K562 (cell line): Measurements from ENCODE around the gene AIG1. TPM values are rescaled to one million over a fixed set of nuclear protein-coding genes. Genes with fewer than 3 reads are reported as not detected.
A peak's percentile ranks its signal among the peaks of the same experiment; 100 is the strongest.

Experiments used
- BRCA1 ChIP-seq, 2 experiments: fragments of 450-650 bp in 1 of 2; sonication (generic) in 1 of 2; formaldehyde crosslinking in 1 of 2; IDR thresholded peaks; 2 replicates each; pipeline versions ENCODE4 v1.5.0 to v1.6.1; 2017 to 2020; ENCODE audit warnings: mild to moderate bottlenecking in 1 of 2, missing genetic modification reagents in 1 of 2
- E2F3 ChIP-seq: fragments of 250-450 bp; sonication (Bioruptor Pico); IDR thresholded peaks from 2 replicates; pipeline ENCODE4 v1.4.0; 2020; ENCODE audit warnings: mild to moderate bottlenecking
- FOS ChIP-seq: IDR thresholded peaks from 3 replicates; pipeline ENCODE4 v1.6.1; 2011; ENCODE audit not compliant: insufficient read length; ENCODE audit errors: extremely low read depth
- GATAD2A ChIP-seq: fragments of 450-650 bp; IDR thresholded peaks from 2 replicates; pipeline ENCODE4 v1.6.1; 2017
- MAZ ChIP-seq, 2 experiments: fragments of 450-650 bp in 1 of 2; sonication (generic) in 1 of 2; formaldehyde crosslinking; IDR thresholded peaks in 1 of 2; conservative IDR thresholded peaks in 1 of 2; 2 replicates each; pipeline versions ENCODE4 v1.4.0 to v1.5.0; 2020; ENCODE audit warnings: mild to moderate bottlenecking in 1 of 2, missing genetic modification reagents in 1 of 2
- MCM2 ChIP-seq: fragments of 450-650 bp; IDR thresholded peaks from 2 replicates; pipeline ENCODE4 v1.6.1; 2017; ENCODE audit warnings: low read depth, mild to moderate bottlenecking
- NFIC ChIP-seq: fragments of 450-650 bp; IDR thresholded peaks from 2 replicates; pipeline ENCODE4 v1.6.1; 2017; ENCODE audit warnings: mild to moderate bottlenecking, inconsistent platforms
- RAD21 ChIP-seq, 2 experiments: fragments of 250-450 bp in 1 of 2; fragments of 450-650 bp in 1 of 2; sonication (Bioruptor Pico) in 1 of 2; formaldehyde crosslinking in 1 of 2; IDR thresholded peaks in 1 of 2; conservative IDR thresholded peaks in 1 of 2; 2 replicates each; pipeline versions ENCODE4 v1.4.0 to v1.8.0; 2020 to 2022; ENCODE audit warnings: mild to moderate bottlenecking in 2 of 2, moderate library complexity in 1 of 2
- polyA plus RNA-seq, 8 experiments: library from polyadenylated mRNA; depleted of rRNA in 4 of 8; stranded (reverse) in 5 of 8; unstranded in 3 of 8; fragments of >200 nt; fragmentation: Nextera tagmentation in 2 of 8; fragmentation: Illumina TruSeq in 1 of 8; extraction: Ambion mirVana in 2 of 8; extraction: Trizol in 1 of 8; gene quantifications; 2 replicates each; pipeline versions ENCODE4 v1.2.1 to v1.2.3, GENCODE V29; 2011 to 2014; ENCODE audit warnings: inconsistent platforms in 1 of 8, missing spikeins in 1 of 8
- total RNA-seq, 7 experiments: library from RNA; depleted of rRNA in 6 of 7; stranded (reverse); fragments of >200 nt in 6 of 7; fragmentation: Illumina TruSeq in 2 of 7; extraction: Trizol in 2 of 7; gene quantifications; 2 replicates each; pipeline versions ENCODE4 v1.2.1 to v1.2.3, GENCODE V29; 2011 to 2021; ENCODE audit warnings: low replicate concordance in 1 of 7
- TF ChIP-seq, protein P1 (sequence below), 3 experiments: fragments of 200-800 bp in 1 of 3; fragments of 250-450 bp in 1 of 3; fragments of 450-650 bp in 1 of 3; sonication (Bioruptor Pico) in 1 of 3; sonication (Bioruptor generic) in 1 of 3; formaldehyde crosslinking in 1 of 3; IDR thresholded peaks; 2 replicates each; pipeline versions ENCODE4 v1.6.1 to v1.8.0; 2016 to 2022; ENCODE audit warnings: mild to moderate bottlenecking in 2 of 3, missing genetic modification characterization in 2 of 3, missing compliant biosample characterization in 1 of 3, moderate library complexity in 1 of 3
- TF ChIP-seq, protein P2 (sequence below): fragments of 250-450 bp; sonication (Bioruptor Pico); IDR thresholded peaks from 2 replicates; pipeline ENCODE4 v1.8.0; 2021; ENCODE audit warnings: borderline replicate concordance, mild to moderate bottlenecking, moderate library complexity; ENCODE audit not compliant: poor library complexity, severe bottlenecking
- TF ChIP-seq, protein P3 (sequence below): fragments of 450-650 bp; formaldehyde crosslinking; IDR thresholded peaks from 2 replicates; pipeline ENCODE4 v1.4.0; 2020; ENCODE audit warnings: mild to moderate bottlenecking, moderate library complexity
- TF ChIP-seq, protein P4 (sequence below), 2 experiments: fragments of 450-650 bp; IDR thresholded peaks; 2 replicates each; pipeline ENCODE4 v1.6.1; 2016
- TF ChIP-seq, protein P5 (sequence below): fragments of 250-450 bp; sonication (Bioruptor Pico); IDR thresholded peaks from 2 replicates; pipeline ENCODE4 v1.4.0; 2020; ENCODE audit warnings: mild to moderate bottlenecking, moderate library complexity

Gene AIG1
- total and polyA plus RNA-seq, 9 of the 15 experiments (the other 6 are each of a cell fraction or from before 2014, with no cell fraction given) = 74.8 to 333 (median 127) TPM

DNA sequence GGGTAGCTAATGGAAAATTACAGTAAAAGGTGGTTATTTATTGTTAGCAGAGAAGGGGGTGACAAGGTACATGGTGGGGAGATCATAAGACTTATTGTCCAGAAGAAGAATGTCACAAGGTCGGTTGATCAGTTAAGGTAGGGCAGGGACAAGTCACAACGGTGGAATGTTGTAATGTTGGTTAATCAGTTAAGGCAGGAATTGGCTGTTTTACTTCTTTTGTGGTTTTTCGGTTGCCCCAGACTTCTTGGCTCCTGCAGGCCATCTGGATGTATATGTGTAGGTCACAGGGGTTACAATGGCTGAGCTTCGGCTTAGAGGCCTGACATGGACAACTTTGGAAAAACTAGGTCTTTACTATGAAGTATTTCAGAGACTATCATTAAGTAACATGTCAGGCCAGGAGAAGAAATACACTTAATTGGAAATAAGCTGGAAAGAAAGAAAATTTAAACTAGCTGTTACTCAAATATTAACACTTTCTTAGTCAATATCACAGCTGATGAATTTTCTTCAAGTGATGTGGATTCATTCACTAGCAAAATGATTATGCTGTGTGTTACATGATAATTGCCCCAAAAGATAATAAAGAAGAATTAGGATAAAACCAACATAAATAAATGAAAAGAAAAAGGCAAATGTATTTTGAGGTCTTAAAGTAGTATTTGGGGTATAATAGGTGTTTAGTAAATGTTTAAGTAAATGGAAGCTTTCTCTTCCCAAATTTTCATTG is 4.4 kb downstream of the AIG1 start (continued):
- TF ChIP-seq, protein P1, sequence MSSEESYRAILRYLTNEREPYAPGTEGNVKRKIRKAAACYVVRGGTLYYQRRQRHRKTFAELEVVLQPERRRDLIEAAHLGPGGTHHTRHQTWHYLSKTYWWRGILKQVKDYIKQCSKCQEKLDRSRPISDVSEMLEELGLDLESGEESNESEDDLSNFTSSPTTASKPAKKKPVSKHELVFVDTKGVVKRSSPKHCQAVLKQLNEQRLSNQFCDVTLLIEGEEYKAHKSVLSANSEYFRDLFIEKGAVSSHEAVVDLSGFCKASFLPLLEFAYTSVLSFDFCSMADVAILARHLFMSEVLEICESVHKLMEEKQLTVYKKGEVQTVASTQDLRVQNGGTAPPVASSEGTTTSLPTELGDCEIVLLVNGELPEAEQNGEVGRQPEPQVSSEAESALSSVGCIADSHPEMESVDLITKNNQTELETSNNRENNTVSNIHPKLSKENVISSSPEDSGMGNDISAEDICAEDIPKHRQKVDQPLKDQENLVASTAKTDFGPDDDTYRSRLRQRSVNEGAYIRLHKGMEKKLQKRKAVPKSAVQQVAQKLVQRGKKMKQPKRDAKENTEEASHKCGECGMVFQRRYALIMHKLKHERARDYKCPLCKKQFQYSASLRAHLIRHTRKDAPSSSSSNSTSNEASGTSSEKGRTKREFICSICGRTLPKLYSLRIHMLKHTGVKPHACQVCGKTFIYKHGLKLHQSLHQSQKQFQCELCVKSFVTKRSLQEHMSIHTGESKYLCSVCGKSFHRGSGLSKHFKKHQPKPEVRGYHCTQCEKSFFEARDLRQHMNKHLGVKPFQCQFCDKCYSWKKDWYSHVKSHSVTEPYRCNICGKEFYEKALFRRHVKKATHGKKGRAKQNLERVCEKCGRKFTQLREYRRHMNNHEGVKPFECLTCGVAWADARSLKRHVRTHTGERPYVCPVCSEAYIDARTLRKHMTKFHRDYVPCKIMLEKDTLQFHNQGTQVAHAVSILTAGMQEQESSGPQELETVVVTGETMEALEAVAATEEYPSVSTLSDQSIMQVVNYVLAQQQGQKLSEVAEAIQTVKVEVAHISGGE (CRISPR knock-in tag; IDR thresholded peaks at IDR 0.05) = peak in 1 of 3 experiments; percentile 59; a peak in 2 of 6 replicates
- TF ChIP-seq, protein P2, sequence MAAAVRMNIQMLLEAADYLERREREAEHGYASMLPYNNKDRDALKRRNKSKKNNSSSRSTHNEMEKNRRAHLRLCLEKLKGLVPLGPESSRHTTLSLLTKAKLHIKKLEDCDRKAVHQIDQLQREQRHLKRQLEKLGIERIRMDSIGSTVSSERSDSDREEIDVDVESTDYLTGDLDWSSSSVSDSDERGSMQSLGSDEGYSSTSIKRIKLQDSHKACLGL (CRISPR knock-in tag) = peak; percentile 33
- TF ChIP-seq BRCA1 (IDR thresholded peaks at IDR 0.05) (no peak), BRCA1 (CRISPR knock-in tag; IDR thresholded peaks at IDR 0.05) (no peak), E2F3 (CRISPR knock-in tag) (no peak), MAZ (CRISPR knock-in tag; conservative IDR thresholded peaks at IDR 0.05 in 1 of 2, IDR thresholded peaks at IDR 0.05 in 1 of 2) (peak; percentile 28 to 58; a peak in 3 of 4 replicates), NFIC (peak; percentile 63), MCM2 (no peak), FOS (no peak), RAD21 (CRISPR knock-in tag; conservative IDR thresholded peaks at IDR 0.05 in 1 of 2, IDR thresholded peaks at IDR 0.05 in 1 of 2) (peak; percentile 32 to 40), GATAD2A (peak; percentile 73; the same call in 1 of the 2 replicates)
- TF ChIP-seq, protein P3, sequence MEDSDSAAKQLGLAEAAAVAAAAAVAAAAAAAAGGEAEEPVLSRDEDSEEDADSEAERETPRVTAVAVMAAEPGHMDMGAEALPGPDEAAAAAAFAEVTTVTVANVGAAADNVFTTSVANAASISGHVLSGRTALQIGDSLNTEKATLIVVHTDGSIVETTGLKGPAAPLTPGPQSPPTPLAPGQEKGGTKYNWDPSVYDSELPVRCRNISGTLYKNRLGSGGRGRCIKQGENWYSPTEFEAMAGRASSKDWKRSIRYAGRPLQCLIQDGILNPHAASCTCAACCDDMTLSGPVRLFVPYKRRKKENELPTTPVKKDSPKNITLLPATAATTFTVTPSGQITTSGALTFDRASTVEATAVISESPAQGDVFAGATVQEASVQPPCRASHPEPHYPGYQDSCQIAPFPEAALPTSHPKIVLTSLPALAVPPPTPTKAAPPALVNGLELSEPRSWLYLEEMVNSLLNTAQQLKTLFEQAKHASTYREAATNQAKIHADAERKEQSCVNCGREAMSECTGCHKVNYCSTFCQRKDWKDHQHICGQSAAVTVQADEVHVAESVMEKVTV (CRISPR knock-in tag) = 0 out of 2 replicates have a peak, but pooled peaks have one; percentile 3
- TF ChIP-seq, protein P4, sequence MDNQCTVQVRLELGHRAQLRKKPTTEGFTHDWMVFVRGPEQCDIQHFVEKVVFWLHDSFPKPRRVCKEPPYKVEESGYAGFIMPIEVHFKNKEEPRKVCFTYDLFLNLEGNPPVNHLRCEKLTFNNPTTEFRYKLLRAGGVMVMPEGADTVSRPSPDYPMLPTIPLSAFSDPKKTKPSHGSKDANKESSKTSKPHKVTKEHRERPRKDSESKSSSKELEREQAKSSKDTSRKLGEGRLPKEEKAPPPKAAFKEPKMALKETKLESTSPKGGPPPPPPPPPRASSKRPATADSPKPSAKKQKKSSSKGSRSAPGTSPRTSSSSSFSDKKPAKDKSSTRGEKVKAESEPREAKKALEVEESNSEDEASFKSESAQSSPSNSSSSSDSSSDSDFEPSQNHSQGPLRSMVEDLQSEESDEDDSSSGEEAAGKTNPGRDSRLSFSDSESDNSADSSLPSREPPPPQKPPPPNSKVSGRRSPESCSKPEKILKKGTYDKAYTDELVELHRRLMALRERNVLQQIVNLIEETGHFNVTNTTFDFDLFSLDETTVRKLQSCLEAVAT (IDR thresholded peaks at IDR 0.05) = peak in 1 of 2 experiments; percentile 90; a peak in 2 of 4 replicates
- TF ChIP-seq, protein P5, sequence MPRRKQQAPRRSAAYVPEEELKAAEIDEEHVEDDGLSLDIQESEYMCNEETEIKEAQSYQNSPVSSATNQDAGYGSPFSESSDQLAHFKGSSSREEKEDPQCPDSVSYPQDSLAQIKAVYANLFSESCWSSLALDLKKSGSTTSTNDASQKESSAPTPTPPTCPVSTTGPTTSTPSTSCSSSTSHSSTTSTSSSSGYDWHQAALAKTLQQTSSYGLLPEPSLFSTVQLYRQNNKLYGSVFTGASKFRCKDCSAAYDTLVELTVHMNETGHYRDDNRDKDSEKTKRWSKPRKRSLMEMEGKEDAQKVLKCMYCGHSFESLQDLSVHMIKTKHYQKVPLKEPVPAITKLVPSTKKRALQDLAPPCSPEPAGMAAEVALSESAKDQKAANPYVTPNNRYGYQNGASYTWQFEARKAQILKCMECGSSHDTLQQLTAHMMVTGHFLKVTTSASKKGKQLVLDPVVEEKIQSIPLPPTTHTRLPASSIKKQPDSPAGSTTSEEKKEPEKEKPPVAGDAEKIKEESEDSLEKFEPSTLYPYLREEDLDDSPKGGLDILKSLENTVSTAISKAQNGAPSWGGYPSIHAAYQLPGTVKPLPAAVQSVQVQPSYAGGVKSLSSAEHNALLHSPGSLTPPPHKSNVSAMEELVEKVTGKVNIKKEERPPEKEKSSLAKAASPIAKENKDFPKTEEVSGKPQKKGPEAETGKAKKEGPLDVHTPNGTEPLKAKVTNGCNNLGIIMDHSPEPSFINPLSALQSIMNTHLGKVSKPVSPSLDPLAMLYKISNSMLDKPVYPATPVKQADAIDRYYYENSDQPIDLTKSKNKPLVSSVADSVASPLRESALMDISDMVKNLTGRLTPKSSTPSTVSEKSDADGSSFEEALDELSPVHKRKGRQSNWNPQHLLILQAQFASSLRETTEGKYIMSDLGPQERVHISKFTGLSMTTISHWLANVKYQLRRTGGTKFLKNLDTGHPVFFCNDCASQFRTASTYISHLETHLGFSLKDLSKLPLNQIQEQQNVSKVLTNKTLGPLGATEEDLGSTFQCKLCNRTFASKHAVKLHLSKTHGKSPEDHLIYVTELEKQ (CRISPR knock-in tag) = peak; percentile 80; the same call in 1 of the 2 replicates
